ENCODE results near the gene PRSS3.
"Not testable (repeated sequence)": the region's sequence is repeated elsewhere in the genome, so short reads cannot be mapped to it uniquely, and the experiment has no call there.

PRSS3 gene

GRCh38 chr9:33770156-33770880 is 25.0 kb upstream of the PRSS3 start:
- not testable (repeated sequence) for H3K36me3 ChIP-seq (ENCODE audit: insufficient read depth, low read depth, low read length); H3K4me1 ChIP-seq (ENCODE audit: insufficient read depth, low read length); H3K9ac ChIP-seq (ENCODE audit: low read depth, low read length); H3K27me3 ChIP-seq (ENCODE audit: insufficient read depth, low read length); H3K4me3 ChIP-seq (ENCODE audit: low read length); H3K9me3 ChIP-seq (ENCODE audit: insufficient read depth, low read depth, low read length); H3K27ac ChIP-seq (ENCODE audit: low read length)

- H3K36me3 ChIP-seq (ENCODE audit: insufficient read depth, low read depth, low read length); H3K9me3 ChIP-seq (ENCODE audit: insufficient read depth, low read depth, low read length); H3K27me3 ChIP-seq (ENCODE audit: insufficient read depth, low read length); H3K4me1 ChIP-seq (ENCODE audit: insufficient read depth, low read length); H3K27ac ChIP-seq (ENCODE audit: low read length); H3K4me3 ChIP-seq (ENCODE audit: low read length); H3K9ac ChIP-seq (ENCODE audit: low read depth, low read length): not testable (repeated sequence)
Measured at GRCh38 chr9:33773135-33773534, 22.2 kb upstream of the PRSS3 start.

- H3K4me3 ChIP-seq (ENCODE audit: low read length); H3K27ac ChIP-seq (ENCODE audit: low read length); H3K9me3 ChIP-seq (ENCODE audit: insufficient read depth, low read depth, low read length); H3K9ac ChIP-seq (ENCODE audit: low read depth, low read length); H3K27me3 ChIP-seq (ENCODE audit: insufficient read depth, low read length); H3K4me1 ChIP-seq (ENCODE audit: insufficient read depth, low read length); H3K36me3 ChIP-seq (ENCODE audit: insufficient read depth, low read depth, low read length): not testable (repeated sequence)
Measured at GRCh38 chr9:33774074-33774659, 21.2 kb upstream of the PRSS3 start.

GRCh38 chr9:33776578-33776977 is 18.8 kb upstream of the PRSS3 start:
- no peak overlapping the region for H3K4me3 ChIP-seq (ENCODE audit: low read length)
- no peak overlapping the region for H3K9ac ChIP-seq (ENCODE audit: low read depth, low read length)
- H3K27ac ChIP-seq (ENCODE audit: low read length): no peak overlapping the region
- no peaks in the 10 kb centered on the region for H3K9me3 ChIP-seq (ENCODE audit: insufficient read depth, low read depth, low read length)
- H3K27me3 ChIP-seq (ENCODE audit: insufficient read depth, low read length): no peaks in the 10 kb centered on the region
- H3K36me3 ChIP-seq (ENCODE audit: insufficient read depth, low read depth, low read length): no peaks in the 10 kb centered on the region
- H3K4me1 ChIP-seq (ENCODE audit: insufficient read depth, low read length): no peaks in the 10 kb centered on the region

GRCh38 chr9:33778700-33779351 is 16.5 kb upstream of the PRSS3 start:
- Histone ChIP-seq H3K9me3 (ENCODE audit: insufficient read depth, low read depth, low read length) (no peaks in the 10 kb centered on the region), H3K36me3 (ENCODE audit: insufficient read depth, low read depth, low read length) (no peaks in the 10 kb centered on the region), H3K9ac (ENCODE audit: low read depth, low read length) (no peak overlapping the region), H3K27ac (ENCODE audit: low read length) (no peak overlapping the region), H3K27me3 (ENCODE audit: insufficient read depth, low read length) (no peaks in the 10 kb centered on the region), H3K4me1 (ENCODE audit: insufficient read depth, low read length) (no peaks in the 10 kb centered on the region), H3K4me3 (ENCODE audit: low read length) (no peak overlapping the region)

GRCh38 chr9:33780276-33780675 is 15.1 kb upstream of the PRSS3 start:
- H3K27ac ChIP-seq (ENCODE audit: low read length): no peak overlapping the region
- no peak overlapping the region for H3K9ac ChIP-seq (ENCODE audit: low read depth, low read length)
- H3K4me3 ChIP-seq (ENCODE audit: low read length): no peak overlapping the region
- H3K36me3 ChIP-seq (ENCODE audit: insufficient read depth, low read depth, low read length): no peaks in the 10 kb centered on the region
- H3K9me3 ChIP-seq (ENCODE audit: insufficient read depth, low read depth, low read length): no peaks in the 10 kb centered on the region
- H3K27me3 ChIP-seq (ENCODE audit: insufficient read depth, low read length): no peaks in the 10 kb centered on the region
- no peaks in the 10 kb centered on the region for H3K4me1 ChIP-seq (ENCODE audit: insufficient read depth, low read length)

GRCh38 chr9:33781736-33782135 is 13.6 kb upstream of the PRSS3 start:
- H3K36me3 ChIP-seq (ENCODE audit: insufficient read depth, low read depth, low read length): no peaks in the 10 kb centered on the region
- H3K27me3 ChIP-seq (ENCODE audit: insufficient read depth, low read length): no peaks in the 10 kb centered on the region; the same call in 1 of the 2 replicates
- H3K4me3 ChIP-seq (ENCODE audit: low read length): no peak overlapping the region
- H3K4me1 ChIP-seq (ENCODE audit: insufficient read depth, low read length): no peaks in the 10 kb centered on the region
- no peak overlapping the region for H3K27ac ChIP-seq (ENCODE audit: low read length)
- H3K9ac ChIP-seq (ENCODE audit: low read depth, low read length): no peak overlapping the region
- H3K9me3 ChIP-seq (ENCODE audit: insufficient read depth, low read depth, low read length): no peaks in the 10 kb centered on the region

GRCh38 chr9:33782395-33783152 is 12.8 kb upstream of the PRSS3 start:
- Histone ChIP-seq H3K4me3 (ENCODE audit: low read length) (no peak overlapping the region), H3K27ac (ENCODE audit: low read length) (no peak overlapping the region), H3K9me3 (ENCODE audit: insufficient read depth, low read depth, low read length) (no peaks in the 10 kb centered on the region), H3K27me3 (ENCODE audit: insufficient read depth, low read length) (no peaks in the 10 kb centered on the region; the same call in 1 of the 2 replicates), H3K4me1 (ENCODE audit: insufficient read depth, low read length) (no peaks in the 10 kb centered on the region), H3K9ac (ENCODE audit: low read depth, low read length) (no peak overlapping the region), H3K36me3 (ENCODE audit: insufficient read depth, low read depth, low read length) (no peaks in the 10 kb centered on the region)

- no peaks in the 10 kb centered on the region for H3K36me3 ChIP-seq (ENCODE audit: insufficient read depth, low read depth, low read length)
- no peak overlapping the region for H3K27ac ChIP-seq (ENCODE audit: low read length)
- H3K27me3 ChIP-seq (ENCODE audit: insufficient read depth, low read length): no peaks in the 10 kb centered on the region; the same call in 1 of the 2 replicates
- no peaks in the 10 kb centered on the region for H3K4me1 ChIP-seq (ENCODE audit: insufficient read depth, low read length)
- H3K4me3 ChIP-seq (ENCODE audit: low read length): no peak overlapping the region
- no peak overlapping the region for H3K9ac ChIP-seq (ENCODE audit: low read depth, low read length)
- H3K9me3 ChIP-seq (ENCODE audit: insufficient read depth, low read depth, low read length): no peaks in the 10 kb centered on the region
Measured at GRCh38 chr9:33785914-33786313, 9.4 kb upstream of the PRSS3 start.

GRCh38 chr9:33786681-33787080 is 8.7 kb upstream of the PRSS3 start:
- H3K36me3 ChIP-seq (ENCODE audit: insufficient read depth, low read depth, low read length): no peaks in the 10 kb centered on the region
- H3K9me3 ChIP-seq (ENCODE audit: insufficient read depth, low read depth, low read length): no peaks in the 10 kb centered on the region
- H3K4me1 ChIP-seq (ENCODE audit: insufficient read depth, low read length): no peaks in the 10 kb centered on the region
- H3K4me3 ChIP-seq (ENCODE audit: low read length): no peak overlapping the region
- H3K27me3 ChIP-seq (ENCODE audit: insufficient read depth, low read length): no peaks in the 10 kb centered on the region; the same call in 1 of the 2 replicates
- H3K27ac ChIP-seq (ENCODE audit: low read length): no peak overlapping the region
- H3K9ac ChIP-seq (ENCODE audit: low read depth, low read length): no peak overlapping the region

- Histone ChIP-seq H3K36me3 (ENCODE audit: insufficient read depth, low read depth, low read length) (no peaks in the 10 kb centered on the region), H3K4me1 (ENCODE audit: insufficient read depth, low read length) (no peaks in the 10 kb centered on the region), H3K27me3 (ENCODE audit: insufficient read depth, low read length) (no peaks in the 10 kb centered on the region; the same call in 1 of the 2 replicates), H3K27ac (ENCODE audit: low read length) (no peak overlapping the region), H3K9me3 (ENCODE audit: insufficient read depth, low read depth, low read length) (no peaks in the 10 kb centered on the region), H3K9ac (ENCODE audit: low read depth, low read length) (no peak overlapping the region), H3K4me3 (ENCODE audit: low read length) (no peak overlapping the region)
Measured at GRCh38 chr9:33787839-33788238, 7.5 kb upstream of the PRSS3 start.
